ENCODE measurements around the gene CXCR6.

Gene CXCR6

GRCh38 chr3:45949432-45949831 lies 6.2 kb downstream of the CXCR6 start:
- DNase-seq = no peak

- DNase-seq = no peak
Measured at GRCh38 chr3:45950131-45950530, 6.9 kb downstream of the CXCR6 start.

- DNase-seq = no peak
Measured at GRCh38 chr3:45950686-45951600, 7.7 kb downstream of the CXCR6 start.

- DNase-seq = no peak
Measured at GRCh38 chr3:45951946-45952345, 8.7 kb downstream of the CXCR6 start.

- DNase-seq = no peak
Measured at GRCh38 chr3:45952456-45952855, 9.2 kb downstream of the CXCR6 start.

- no peak for DNase-seq
Measured at GRCh38 chr3:45953536-45953935, 10.3 kb downstream of the CXCR6 start.

- no peak for DNase-seq
Measured at GRCh38 chr3:45954306-45954705, 11.0 kb downstream of the CXCR6 start.

GRCh38 chr3:45955017-45955647 lies 11.9 kb downstream of the CXCR6 start:
- no peak for DNase-seq

GRCh38 chr3:45955706-45956105 lies 12.4 kb downstream of the CXCR6 start:
- DNase-seq = no peak

GRCh38 chr3:45957586-45957985 lies 14.3 kb downstream of the CXCR6 start:
- DNase-seq = no peak

- no peak for DNase-seq
Measured at GRCh38 chr3:45958321-45958791, 15.1 kb downstream of the CXCR6 start.

GRCh38 chr3:45959201-45959600 lies 15.9 kb downstream of the CXCR6 start:
- DNase-seq = no peak

- DNase-seq = no peak
Measured at GRCh38 chr3:45960289-45960688, 17.0 kb downstream of the CXCR6 start.

GRCh38 chr3:45962033-45962432 lies 18.8 kb downstream of the CXCR6 start:
- no peak for DNase-seq

GRCh38 chr3:45964139-45964538 lies 20.9 kb downstream of the CXCR6 start:
- no peak for DNase-seq

- DNase-seq = no peak
Measured at GRCh38 chr3:45965253-45965652, 22.0 kb downstream of the CXCR6 start.

GRCh38 chr3:45965653-45966052 lies 22.4 kb downstream of the CXCR6 start:
- DNase-seq = no peak

GRCh38 chr3:45966371-45966791 lies 23.1 kb downstream of the CXCR6 start:
- DNase-seq = no peak

GRCh38 chr3:45966950-45967640 lies 23.8 kb downstream of the CXCR6 start:
- DNase-seq = no peak

- no peak for DNase-seq
Measured at GRCh38 chr3:45967724-45968123, 24.5 kb downstream of the CXCR6 start.

GRCh38 chr3:45968149-45968548 lies 24.9 kb downstream of the CXCR6 start:
- DNase-seq = no peak

GRCh38 chr3:45968706-45969105 lies 25.4 kb downstream of the CXCR6 start:
- no peak for DNase-seq

- no peak for DNase-seq
Measured at GRCh38 chr3:45969116-45969515, 25.9 kb downstream of the CXCR6 start.

- no peak for DNase-seq
Measured at GRCh38 chr3:45969953-45970352, 26.7 kb downstream of the CXCR6 start.

All from stimulated activated CD4-positive, alpha-beta T cell treated with anti-CD3 and anti-CD28 coated beads, Interleukin-12 subunit alpha, Interleukin-12 subunit beta, amount 100 ng/mL, for 4 hours (primary cell).